ENCODE results near the gene OSBPL9. TPM values are rescaled to one million over a fixed set of nuclear protein-coding genes. Genes with fewer than 3 reads are reported as not detected.

Gene OSBPL9
- total and polyA plus RNA-seq, 10 of the 15 experiments (the other 5 are each of a cell fraction or from before 2014, with no cell fraction given) = 25.9 to 156 (median 108) TPM

DNA sequence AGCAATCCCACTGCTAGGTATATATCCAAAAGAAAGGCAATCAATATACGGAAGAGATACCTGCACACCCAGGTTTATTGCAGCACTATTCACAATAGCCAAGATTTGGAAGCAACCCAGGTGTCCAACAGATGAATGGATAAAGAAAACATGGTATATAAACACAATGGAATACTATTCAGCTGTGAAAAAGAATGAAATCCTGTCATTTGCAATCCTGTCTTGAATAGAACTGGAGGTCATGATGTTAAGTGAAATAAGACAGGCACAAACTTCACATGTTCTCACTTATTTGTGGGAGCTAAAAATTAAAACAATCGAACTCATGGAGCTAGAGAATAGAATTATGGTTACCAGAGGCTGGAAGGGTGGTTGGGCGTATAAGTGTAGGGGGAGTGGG, 101.0 kb downstream of the OSBPL9 start:
- SMC1A ChIA-PET (ENCODE audit: uncharacterized antibody, unreplicated experiment) = interaction anchor here (0.7 to 1.7 kb wide), 4 partner anchors 9 to 50 kb away, joined by 3 to 8 read pairs (median 4); no protein-coding TSS in a partner anchor
- Histone ChIP-seq H3K27ac (ENCODE audit: control insufficient read depth, insufficient read depth) (no peak overlapping the region), H3K4me1 (ENCODE audit: control insufficient read depth, insufficient read depth, low read length) (peaks cover 9% of the 10 kb centered on the region; the same call in 1 of the 2 replicates), H3K4me3 (no peak overlapping the region), H4K20me1 (ENCODE audit: control insufficient read depth, insufficient read depth) (no peaks in the 10 kb centered on the region), H2AFZ (ENCODE audit: control insufficient read depth, low read depth, low read length) (no peak overlapping the region), H3K9ac (ENCODE audit: control insufficient read depth, insufficient read depth, low read length) (no peak overlapping the region), H3K4me2 (ENCODE audit: control insufficient read depth, insufficient read depth) (no peak overlapping the region), H3K36me3 (ENCODE audit: control insufficient read depth in 2 of 2, insufficient read depth in 2 of 2, low read length in 1 of 2) (no peaks in the 10 kb centered on the region), H3K27me3 (replicated peaks in 1 of 2; ENCODE audit: control insufficient read depth in 2 of 2, insufficient read depth in 2 of 2, low read length in 1 of 2) (no peaks in the 10 kb centered on the region), H3K9me3 (replicated peaks; ENCODE audit: control insufficient read depth, insufficient read depth, low read length) (no peaks in the 10 kb centered on the region), H3K79me2 (ENCODE audit: control insufficient read depth, insufficient read depth, low read length) (no peaks in the 10 kb centered on the region)
- WGBS (ENCODE audit: insufficient coverage, insufficient replicate concordance, low lambda C conversion rate, missing lambda C conversion rate) = 100% methylated on average over 3 of the region's 3 CpGs
- in situ Hi-C loops (cut with MboI) = no loop called here
- BruUV-seq (replicated peaks) = no TSS peak
- no peak for DNase-seq (ENCODE audit: low read depth, low spot score)
- POLR2A ChIA-PET = interaction anchor here (0.6 kb wide), 1 partner anchor 13 kb away, joined by 3 read pairs; no protein-coding TSS in a partner anchor
- no peak for FAIRE-seq
- RAD21 ChIA-PET (ENCODE audit: unreplicated experiment) = no interaction called here
- TF ChIP-seq ZNF274 (IDR thresholded peaks at IDR 0.05; ENCODE audit: insufficient read depth, insufficient read length) = no peak
- TF ChIP-seq IRF4 (IDR thresholded peaks at IDR 0.05; ENCODE audit: low read depth, low read length) = no peak
- no peak for TF ChIP-seq SPI1 (IDR thresholded peaks at IDR 0.05; ENCODE audit: borderline replicate concordance, insufficient read depth, low read depth, low read length)
- TF ChIP-seq SP1 (IDR thresholded peaks at IDR 0.05; ENCODE audit: low read depth, low read length) = no peak
- TF ChIP-seq SIX5 (IDR thresholded peaks at IDR 0.05; ENCODE audit: low read depth, low read length, severe bottlenecking) = no peak
- no peak for TF ChIP-seq KAT2A (conservative IDR thresholded peaks at IDR 0.05; ENCODE audit: control insufficient read depth, low read depth, low read length)
- TF ChIP-seq GATAD2B (conservative IDR thresholded peaks at IDR 0.05; ENCODE audit: low read depth) = no peak
- no peak for TF ChIP-seq RAD21 (IDR thresholded peaks at IDR 0.05; ENCODE audit: insufficient read depth, low read depth, low read length)
- TF ChIP-seq ZZZ3 (IDR thresholded peaks at IDR 0.05; ENCODE audit: control insufficient read depth, insufficient read length, low read depth) = no peak
- TF ChIP-seq, protein P1, sequence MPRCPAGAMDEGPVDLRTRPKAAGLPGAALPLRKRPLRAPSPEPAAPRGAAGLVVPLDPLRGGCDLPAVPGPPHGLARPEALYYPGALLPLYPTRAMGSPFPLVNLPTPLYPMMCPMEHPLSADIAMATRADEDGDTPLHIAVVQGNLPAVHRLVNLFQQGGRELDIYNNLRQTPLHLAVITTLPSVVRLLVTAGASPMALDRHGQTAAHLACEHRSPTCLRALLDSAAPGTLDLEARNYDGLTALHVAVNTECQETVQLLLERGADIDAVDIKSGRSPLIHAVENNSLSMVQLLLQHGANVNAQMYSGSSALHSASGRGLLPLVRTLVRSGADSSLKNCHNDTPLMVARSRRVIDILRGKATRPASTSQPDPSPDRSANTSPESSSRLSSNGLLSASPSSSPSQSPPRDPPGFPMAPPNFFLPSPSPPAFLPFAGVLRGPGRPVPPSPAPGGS (IDR thresholded peaks at IDR 0.05; ENCODE audit: borderline replicate concordance, insufficient read depth, low read depth, low read length, poor library complexity, severe bottlenecking) = no peak
- no peak for TF ChIP-seq MXI1 (IDR thresholded peaks at IDR 0.05; ENCODE audit: low read depth, low read length)
- no peak for TF ChIP-seq CREB1 (IDR thresholded peaks at IDR 0.05; ENCODE audit: low read depth)
- no peak for TF ChIP-seq RFX5 (IDR thresholded peaks at IDR 0.05; ENCODE audit: low read depth, low read length)
- TF ChIP-seq ASH2L (IDR thresholded peaks at IDR 0.05; ENCODE audit: borderline replicate concordance, low read depth) = no peak
- TF ChIP-seq POLR2AphosphoS5 (IDR thresholded peaks at IDR 0.05; ENCODE audit: low read length) = no peak
- intact Hi-C loops (cut with micrococcal nuclease; ENCODE audit: unreplicated experiment) = no loop called here
- CTCF ChIA-PET = interaction anchor here (0.6 kb wide), 1 partner anchor 816 kb away, joined by 3 read pairs; no protein-coding TSS in a partner anchor
- no peak for ATAC-seq
